OCI-LY7 (cell line): ENCODE results near the gene TTLL6. TPM values are rescaled to one million over a fixed set of nuclear protein-coding genes. Genes with fewer than 3 reads are reported as not detected.

Experiments used
- BruUV-seq: library from RNA; stranded (reverse); fragments of 400-500 nt; replicated peaks from 2 replicates; lab custom pipeline; 2021; lab: Mats Ljungman, UMichigan
- CTCF ChIA-PET: fragments of 300-600 bp; sonication (Branson Sonifier 250); formaldehyde crosslinking; loops from one replicate; lab custom pipeline; 2022; ENCODE audit warnings: antibody characterized with exemption; ENCODE audit not compliant: unreplicated experiment; lab: Charles Lee
- POLR2A ChIA-PET: fragments of 300-600 bp; sonication (Branson Sonifier 250); formaldehyde crosslinking; loops from one replicate; lab custom pipeline; 2022; ENCODE audit warnings: antibody characterized with exemption; lab: Charles Lee
- DNase-seq: peaks from one replicate; pipeline ENCODE4 v3.0.0-alpha.2; 2015; ENCODE audit warnings: low spot score
- H2AFZ ChIP-seq: fragments of 200-600 bp; sonication (generic), shearing (Covaris generic); 2 replicates; pipeline ENCODE4 v1.6.1; 2014; ENCODE audit warnings: mild to moderate bottlenecking, antibody characterized with exemption, low read length, moderate library complexity
- H3K27ac ChIP-seq: fragments of 200-600 bp; sonication (generic); 2 replicates; pipeline ENCODE4 v1.5.1; 2014; ENCODE audit warnings: mixed run types, low read depth, mild to moderate bottlenecking, moderate library complexity, low read length, inconsistent platforms; ENCODE audit not compliant: poor library complexity, severe bottlenecking
- H3K36me3 ChIP-seq: fragments of 200-600 bp; sonication (generic); 2 replicates; pipeline ENCODE4 v1.6.1; 2014; ENCODE audit warnings: mild to moderate bottlenecking, antibody characterized with exemption, low read length, moderate library complexity, mixed read lengths; ENCODE audit not compliant: insufficient read depth
- H3K4me1 ChIP-seq: fragments of 200-600 bp; sonication (generic); 2 replicates; pipeline ENCODE4 v1.5.1; 2014; ENCODE audit warnings: mild to moderate bottlenecking, low read length; ENCODE audit not compliant: insufficient read depth, poor library complexity, severe bottlenecking
- H3K4me2 ChIP-seq: fragments of 200-600 bp; sonication (generic); 2 replicates; pipeline ENCODE4 v1.6.1; 2014; ENCODE audit warnings: mild to moderate bottlenecking, low read length
- H3K4me3 ChIP-seq: fragments of 200-600 bp; sonication (generic); 2 replicates; pipeline ENCODE4 v1.5.1; 2014; ENCODE audit warnings: mild to moderate bottlenecking, low read depth, low read length; ENCODE audit not compliant: poor library complexity, severe bottlenecking
- H3K79me2 ChIP-seq: fragments of 200-600 bp; sonication (generic); 2 replicates; pipeline ENCODE4 v1.6.1; 2016; ENCODE audit warnings: low read depth, mild to moderate bottlenecking, low read length, moderate library complexity, mixed read lengths; ENCODE audit not compliant: insufficient read depth
- H3K9me2 ChIP-seq: fragments of 200-600 bp; sonication (generic); 2 replicates; pipeline ENCODE4 v1.6.1; 2016; ENCODE audit warnings: mild to moderate bottlenecking, low read length, mixed read lengths; ENCODE audit not compliant: insufficient read depth
- H3K9me3 ChIP-seq: fragments of 200-600 bp; sonication (generic); 2 replicates; pipeline ENCODE4 v1.6.1; 2014; ENCODE audit warnings: mild to moderate bottlenecking, mixed run types, low read length, mixed read lengths
- H4K20me1 ChIP-seq: fragments of 200-600 bp; sonication (generic); 2 replicates; pipeline ENCODE4 v1.6.1; 2014; ENCODE audit warnings: mild to moderate bottlenecking, antibody characterized with exemption, low read length, moderate library complexity, mixed read lengths; ENCODE audit not compliant: insufficient read depth
- EZH2phosphoT487 ChIP-seq: fragments of 200-600 bp; sonication (generic); IDR thresholded peaks from 2 replicates; pipeline ENCODE4 v1.6.1; 2018; ENCODE audit warnings: low read depth, borderline replicate concordance, mild to moderate bottlenecking, mixed run types, antibody characterized with exemption, low read length, moderate library complexity, mixed read lengths
- intact Hi-C: fragments of 100-400 bp; cut with micrococcal nuclease; formaldehyde crosslinking; loops from one replicate; pipeline ENCODE4 v1.10.0; 2022; ENCODE audit not compliant: unreplicated experiment
- total RNA-seq, 2 experiments: library from RNA; depleted of rRNA in 1 of 2; stranded (reverse); fragments of >200 nt in 1 of 2; shearing (Covaris generic) in 1 of 2; gene quantifications; 2 replicates each; pipeline ENCODE4 v1.2.3, GENCODE V29; 2014 to 2022
- TF ChIP-seq, protein P1 (sequence below): fragments of 200-600 bp; sonication (generic); conservative IDR thresholded peaks from 2 replicates; pipeline ENCODE4 v1.5.1; 2014; ENCODE audit warnings: mild to moderate bottlenecking, antibody characterized with exemption, low read length, moderate library complexity, mixed read lengths

Gene TTLL6
- total RNA-seq, 2 experiments from 2014 or later: not detected

DNA sequence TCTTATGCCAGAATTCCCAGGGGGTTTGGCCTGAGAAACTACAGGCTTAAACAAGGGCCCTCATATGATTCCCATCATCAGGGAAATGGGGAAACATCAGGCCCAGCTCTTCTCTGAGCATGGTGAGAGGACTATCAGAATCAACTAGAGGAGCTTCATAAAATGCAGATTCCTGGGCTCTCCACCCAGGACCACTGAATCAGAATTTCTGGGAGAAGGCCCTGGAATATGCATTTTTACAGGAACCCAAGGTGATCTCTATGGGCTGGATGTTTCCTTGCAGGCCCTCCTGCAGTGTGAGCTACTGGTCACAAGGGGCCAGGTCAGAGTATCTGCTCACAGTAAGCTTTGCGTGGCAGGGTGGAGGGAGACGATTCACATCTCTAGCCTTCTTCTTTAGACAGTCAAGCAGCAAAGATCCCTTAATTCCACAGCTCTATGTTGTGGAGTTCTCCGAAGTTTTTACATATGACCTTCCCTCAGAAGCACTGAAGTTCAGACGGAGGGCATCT lies 49.7 kb downstream of the TTLL6 start:
- H3K27ac ChIP-seq: no peak overlapping the region
- H3K79me2 ChIP-seq: no peaks in the 10 kb centered on the region
- no peak for TF ChIP-seq EZH2phosphoT487
- TF ChIP-seq, protein P1, sequence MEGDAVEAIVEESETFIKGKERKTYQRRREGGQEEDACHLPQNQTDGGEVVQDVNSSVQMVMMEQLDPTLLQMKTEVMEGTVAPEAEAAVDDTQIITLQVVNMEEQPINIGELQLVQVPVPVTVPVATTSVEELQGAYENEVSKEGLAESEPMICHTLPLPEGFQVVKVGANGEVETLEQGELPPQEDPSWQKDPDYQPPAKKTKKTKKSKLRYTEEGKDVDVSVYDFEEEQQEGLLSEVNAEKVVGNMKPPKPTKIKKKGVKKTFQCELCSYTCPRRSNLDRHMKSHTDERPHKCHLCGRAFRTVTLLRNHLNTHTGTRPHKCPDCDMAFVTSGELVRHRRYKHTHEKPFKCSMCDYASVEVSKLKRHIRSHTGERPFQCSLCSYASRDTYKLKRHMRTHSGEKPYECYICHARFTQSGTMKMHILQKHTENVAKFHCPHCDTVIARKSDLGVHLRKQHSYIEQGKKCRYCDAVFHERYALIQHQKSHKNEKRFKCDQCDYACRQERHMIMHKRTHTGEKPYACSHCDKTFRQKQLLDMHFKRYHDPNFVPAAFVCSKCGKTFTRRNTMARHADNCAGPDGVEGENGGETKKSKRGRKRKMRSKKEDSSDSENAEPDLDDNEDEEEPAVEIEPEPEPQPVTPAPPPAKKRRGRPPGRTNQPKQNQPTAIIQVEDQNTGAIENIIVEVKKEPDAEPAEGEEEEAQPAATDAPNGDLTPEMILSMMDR: no peak
- intact Hi-C loops: no loop called here
- no peaks in the 10 kb centered on the region for H3K36me3 ChIP-seq
- no peaks in the 10 kb centered on the region for H3K4me1 ChIP-seq
- no peaks in the 10 kb centered on the region for H4K20me1 ChIP-seq
- no peak overlapping the region for H3K4me3 ChIP-seq
- H2AFZ ChIP-seq: no peak overlapping the region
- H3K9me3 ChIP-seq: no peaks in the 10 kb centered on the region
- ChIA-PET POLR2A (no interaction called here), CTCF (interaction anchor here (1.2 kb wide), 1 partner anchor 97 kb away, joined by 3 read pairs; no protein-coding TSS in a partner anchor)
- no peaks in the 10 kb centered on the region for H3K9me2 ChIP-seq
- BruUV-seq: no TSS peak
- DNase-seq: no peak
- H3K4me2 ChIP-seq: no peak overlapping the region

DNA sequence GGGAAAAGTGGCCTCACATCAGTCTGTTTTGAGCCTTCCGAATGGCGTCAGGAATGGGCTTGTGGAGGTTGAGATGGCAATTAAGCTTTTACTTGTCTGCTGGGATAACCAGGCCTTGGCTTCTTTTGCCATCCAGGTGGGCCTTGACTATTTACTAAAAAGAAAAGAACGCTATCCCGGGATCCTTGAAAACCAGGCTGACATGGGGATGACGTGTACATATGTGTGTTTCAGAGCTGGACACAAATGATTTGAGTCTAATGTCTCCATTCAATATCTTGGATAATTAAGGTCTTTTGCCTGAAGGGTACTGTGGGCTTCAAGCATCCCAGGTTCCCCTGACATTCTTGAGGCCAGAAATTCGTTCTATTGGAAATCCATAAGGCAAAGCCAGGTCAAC lies 55.9 kb downstream of the TTLL6 start:
- no peaks in the 10 kb centered on the region for H4K20me1 ChIP-seq
- no peaks in the 10 kb centered on the region for H3K9me3 ChIP-seq
- H3K9me2 ChIP-seq: no peaks in the 10 kb centered on the region
- TF ChIP-seq, protein P1: no peak
- TF ChIP-seq EZH2phosphoT487: no peak
- H3K79me2 ChIP-seq: no peaks in the 10 kb centered on the region
- CTCF ChIA-PET: no interaction called here
- H3K4me3 ChIP-seq: no peak overlapping the region
- H3K4me1 ChIP-seq: no peaks in the 10 kb centered on the region
- H3K36me3 ChIP-seq: no peaks in the 10 kb centered on the region
- H3K27ac ChIP-seq: no peak overlapping the region
- intact Hi-C loops: no loop called here
- BruUV-seq: no TSS peak
- no peak overlapping the region for H2AFZ ChIP-seq
- DNase-seq: no peak
- POLR2A ChIA-PET: interaction anchor here (0.7 kb wide), 1 partner anchor 250 kb away, joined by 3 read pairs; no protein-coding TSS in a partner anchor
- H3K4me2 ChIP-seq: no peak overlapping the region

DNA sequence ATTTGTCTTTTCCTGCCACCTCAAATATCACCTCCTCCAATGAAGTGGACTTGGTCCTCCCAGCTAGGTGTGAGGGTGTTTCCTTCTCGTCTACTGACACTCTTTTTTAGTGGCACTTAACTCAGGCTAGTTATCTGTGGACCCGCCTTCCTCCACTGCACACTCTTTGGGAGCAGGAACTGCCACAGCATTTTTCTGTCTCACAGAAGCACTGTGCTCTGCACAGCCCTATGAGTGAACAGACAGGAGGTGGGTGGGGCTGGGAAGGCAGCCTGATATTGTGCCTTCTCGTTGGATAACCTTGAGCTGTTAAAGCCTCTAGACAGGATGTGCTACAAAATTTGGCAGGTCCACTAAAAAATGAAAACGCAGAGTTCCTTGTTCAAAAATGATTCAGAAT lies 56.6 kb downstream of the TTLL6 start:
- Histone ChIP-seq H3K79me2 (no peaks in the 10 kb centered on the region), H4K20me1 (no peaks in the 10 kb centered on the region), H2AFZ (no peak overlapping the region), H3K4me3 (no peak overlapping the region), H3K9me2 (no peaks in the 10 kb centered on the region), H3K27ac (no peak overlapping the region), H3K9me3 (no peaks in the 10 kb centered on the region), H3K36me3 (no peaks in the 10 kb centered on the region), H3K4me2 (no peak overlapping the region), H3K4me1 (no peaks in the 10 kb centered on the region)
- no peak for DNase-seq
- BruUV-seq: no TSS peak
- no peak for TF ChIP-seq EZH2phosphoT487
- TF ChIP-seq, protein P1: no peak
- intact Hi-C loops: no loop called here
- ChIA-PET POLR2A (no interaction called here), CTCF (no interaction called here)
